GM10266 (cell line): ENCODE measurements around the gene CTNNA1.

Experiments
- DNase-seq: peaks from one replicate; pipeline ENCODE4 v3.0.0; 2012; ENCODE audit errors: extremely low spot score
- CTCF ChIP-seq: IDR thresholded peaks from 2 replicates; pipeline ENCODE4 v1.5.1; 2012; ENCODE audit warnings: mild to moderate bottlenecking, low read depth; ENCODE audit not compliant: control insufficient read depth, insufficient read depth; ENCODE audit errors: missing control alignments

Gene CTNNA1

GRCh38 chr5:138954257-138955012 lies 201.2 kb downstream of the CTNNA1 start:
- DNase-seq = no peak
- TF ChIP-seq CTCF = no peak

DNA sequence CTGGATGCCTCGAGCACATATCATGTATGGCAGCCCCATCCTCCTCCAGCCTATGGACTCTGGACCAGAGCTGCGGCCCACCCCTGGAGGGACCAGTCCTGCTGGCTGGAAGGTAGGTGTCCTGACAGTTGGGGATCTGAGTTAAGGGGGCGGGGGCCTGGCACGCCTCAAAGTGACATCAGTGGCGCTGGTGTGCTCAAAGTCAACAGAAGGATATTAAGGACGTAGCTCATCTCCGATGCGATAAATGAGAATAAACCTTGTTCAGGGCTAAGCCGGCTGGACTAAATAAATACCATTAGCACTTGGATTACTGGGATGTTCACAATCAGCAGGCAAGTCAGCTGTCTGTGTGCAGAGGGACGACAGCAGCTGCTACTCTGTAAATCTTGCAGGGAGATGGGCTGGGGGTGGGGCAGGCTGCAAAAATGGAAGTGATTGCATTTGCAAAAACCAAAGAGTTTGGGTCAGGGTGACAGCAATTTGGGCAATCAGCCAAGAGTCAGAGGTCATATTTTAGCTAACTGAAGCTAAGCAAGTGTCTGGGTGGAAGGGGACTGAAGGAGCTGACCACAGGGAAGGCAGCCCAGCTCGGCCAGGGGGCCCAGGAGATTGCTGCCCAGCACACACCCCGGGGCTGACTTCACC lies 201.9 kb downstream of the CTNNA1 start:
- TF ChIP-seq CTCF = no peak
- no peak for DNase-seq

GRCh38 chr5:138955671-138956295 lies 202.6 kb downstream of the CTNNA1 start:
- no peak for TF ChIP-seq CTCF
- no peak for DNase-seq

DNA sequence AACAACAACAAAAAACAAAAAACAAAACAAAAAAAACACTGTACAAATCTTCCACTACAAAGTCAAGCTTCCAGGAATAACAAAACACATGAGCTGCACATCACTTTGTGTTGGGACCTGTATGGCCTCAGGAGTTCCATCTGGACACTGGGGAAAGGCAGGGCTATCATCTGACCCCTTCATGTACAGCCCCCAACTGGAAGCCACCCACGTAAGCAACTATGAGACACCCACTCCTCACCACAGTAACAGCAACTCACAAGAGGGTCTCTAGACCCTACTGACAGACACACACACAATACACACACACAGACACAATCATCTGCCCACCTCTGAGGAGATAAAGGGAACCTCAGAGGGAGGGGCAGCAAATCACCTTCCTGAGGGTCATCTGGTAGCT lies 203.6 kb downstream of the CTNNA1 start:
- TF ChIP-seq CTCF = no peak
- no peak for DNase-seq

- TF ChIP-seq CTCF = no peak
- no peak for DNase-seq
These were observed 207.0 kb downstream of the CTNNA1 start for GRCh38 chr5:138960145-138960692.

- DNase-seq = no peak
These were observed 208.0 kb downstream of the CTNNA1 start for GRCh38 chr5:138961221-138961620.

More at GRCh38 chr5:138961221-138961620, 208.0 kb downstream of the CTNNA1 start:
- no peak for TF ChIP-seq CTCF
